Measurements from ENCODE around the gene DIRAS2. TPM values are rescaled to one million over a fixed set of nuclear protein-coding genes. Genes with fewer than 3 reads are reported as not detected.

DIRAS2 gene
- total RNA-seq, 1 experiment from 2014 or later = 0.03 TPM

- H3K9me3 ChIP-seq (ENCODE audit: control insufficient read depth, insufficient read depth, low read depth, low read length) = no peaks in the 10 kb centered on the region
- no peaks in the 10 kb centered on the region for H3K27me3 ChIP-seq (ENCODE audit: control insufficient read depth, insufficient read depth, low read length)
- CTCF ChIA-PET = no interaction called here
- no peak overlapping the region for H3K27ac ChIP-seq (ENCODE audit: low read length)
- H3K4me3 ChIP-seq (ENCODE audit: low read depth in 2 of 2, low read length in 2 of 2) = no peak overlapping the region
- in situ Hi-C loops (cut with HindIII; ENCODE audit: low pct_unique_long_range_greater_than_20kb, low sequenced_read_pairs) (no loop called here), intact Hi-C loops (cut with micrococcal nuclease; ENCODE audit: unreplicated experiment) (no loop called here)
- BruUV-seq (replicated peaks) = no TSS peak
- TF ChIP-seq REST (IDR thresholded peaks at IDR 0.05; ENCODE audit: insufficient read depth in 1 of 2, low read depth in 2 of 2, low read length in 1 of 2) (no peak), TCF7L2 (IDR thresholded peaks at IDR 0.05; ENCODE audit: low read depth, low read length) (no peak), CTCF (IDR thresholded peaks at IDR 0.05) (no peak), SIN3A (IDR thresholded peaks at IDR 0.05; ENCODE audit: borderline replicate concordance, insufficient read depth, low read depth, low read length) (no peak), POLR2AphosphoS5 (IDR thresholded peaks at IDR 0.05; ENCODE audit: low read depth, low read length) (no peak)
- POLR2A ChIA-PET = no interaction called here
- no peaks in the 10 kb centered on the region for H3K36me3 ChIP-seq (ENCODE audit: control insufficient read depth, insufficient read depth, low read length)
- ATAC-seq (no peak), DNase-seq (ENCODE audit: low read depth, low spot score) (no peak)
- H3K4me1 ChIP-seq (ENCODE audit: control insufficient read depth, insufficient read depth, low read length) = no peaks in the 10 kb centered on the region
Measured at GRCh38 chr9:90684106-90684505, 41.5 kb upstream of the DIRAS2 start.

- TF ChIP-seq SIN3A (IDR thresholded peaks at IDR 0.05; ENCODE audit: borderline replicate concordance, insufficient read depth, low read depth, low read length) = no peak
- no peak overlapping the region for H3K27ac ChIP-seq (ENCODE audit: low read length)
- POLR2A ChIA-PET = no interaction called here
- intact Hi-C loops (cut with micrococcal nuclease; ENCODE audit: unreplicated experiment) = no loop called here
- H3K4me3 ChIP-seq (ENCODE audit: low read depth in 2 of 2, low read length in 2 of 2) = no peak overlapping the region
- in situ Hi-C loops (cut with HindIII; ENCODE audit: low pct_unique_long_range_greater_than_20kb, low sequenced_read_pairs) = no loop called here
- no peaks in the 10 kb centered on the region for H3K27me3 ChIP-seq (ENCODE audit: control insufficient read depth, insufficient read depth, low read length)
- ATAC-seq (no peak), DNase-seq (ENCODE audit: low read depth, low spot score) (no peak)
- H3K9me3 ChIP-seq (ENCODE audit: control insufficient read depth, insufficient read depth, low read depth, low read length) = no peaks in the 10 kb centered on the region
- CTCF ChIA-PET = no interaction called here
- H3K36me3 ChIP-seq (ENCODE audit: control insufficient read depth, insufficient read depth, low read length) = no peaks in the 10 kb centered on the region
- no peaks in the 10 kb centered on the region for H3K4me1 ChIP-seq (ENCODE audit: control insufficient read depth, insufficient read depth, low read length)
- BruUV-seq (replicated peaks) = no TSS peak
Measured at GRCh38 chr9:90680534-90680933, 37.9 kb upstream of the DIRAS2 start.

GRCh38 chr9:90665072-90665471 is 22.4 kb upstream of the DIRAS2 start:
- Histone ChIP-seq H3K4me1 (ENCODE audit: control insufficient read depth, insufficient read depth, low read length) (no peaks in the 10 kb centered on the region), H3K27me3 (ENCODE audit: control insufficient read depth, insufficient read depth, low read length) (no peaks in the 10 kb centered on the region), H3K4me3 (ENCODE audit: low read depth in 2 of 2, low read length in 2 of 2) (no peak overlapping the region), H3K36me3 (ENCODE audit: control insufficient read depth, insufficient read depth, low read length) (no peaks in the 10 kb centered on the region), H3K9me3 (ENCODE audit: control insufficient read depth, insufficient read depth, low read depth, low read length) (no peaks in the 10 kb centered on the region), H3K27ac (ENCODE audit: low read length) (no peak overlapping the region)
- intact Hi-C loops (cut with micrococcal nuclease; ENCODE audit: unreplicated experiment) = no loop called here
- ChIA-PET CTCF (no interaction called here), POLR2A (no interaction called here)
- ATAC-seq = no peak
- no TSS peak for BruUV-seq (replicated peaks)
- DNase-seq (ENCODE audit: low read depth, low spot score) = no peak
- in situ Hi-C loops (cut with HindIII; ENCODE audit: low pct_unique_long_range_greater_than_20kb, low sequenced_read_pairs) = no loop called here
- TF ChIP-seq TCF7L2 (IDR thresholded peaks at IDR 0.05; ENCODE audit: low read depth, low read length) (no peak), SIN3A (IDR thresholded peaks at IDR 0.05; ENCODE audit: borderline replicate concordance, insufficient read depth, low read depth, low read length) (no peak), CTCF (IDR thresholded peaks at IDR 0.05) (no peak), REST (IDR thresholded peaks at IDR 0.05; ENCODE audit: insufficient read depth in 1 of 2, low read depth in 2 of 2, low read length in 1 of 2) (no peak), POLR2AphosphoS5 (IDR thresholded peaks at IDR 0.05; ENCODE audit: low read depth, low read length) (no peak)

Data from Panc1 (cell line).